Heart left ventricle (tissue), 13 donors: ENCODE measurements around the gene TMEM30B.

Experiments used
- POLR2A ChIP-seq, 2 donors: fragments of 450-650 bp; IDR thresholded peaks; one replicate each; pipeline ENCODE4 v1.6.1; 2017; ENCODE audit warnings: antibody characterized with exemption in 2 of 2, mild to moderate bottlenecking in 2 of 2, moderate library complexity in 2 of 2
- TF ChIP-seq, protein P1 (sequence below), 12 donors: fragments of 200-600 bp; sonication (generic) in 4 of 12; IDR thresholded peaks; one replicate each; pipeline versions ENCODE4 v1.5.0 to v1.8.0; 2018 to 2022; ENCODE audit warnings: antibody characterized with exemption in 12 of 12, mild to moderate bottlenecking in 5 of 12
- donor health status: ischemic (EF 13 %, LVEDD 7.1; RV severe dilation, severe dysfunction).
- donor health status: DM: no; HTN: yes; CAD: no.
- donor health status: DM: no; HTN: no; CAD: no.
- donor health status: ischemic (EF 25% LVEDD 6.9; RV normal size, moderate dysfunction).
- donor health status: ischemic (EF 25% LVEDD 5.7; RV mildly dilated, moderate dysfunction).
- donor health status: ischemic (EF 35%, LVEDD 5.7; RV mildly dilated, moderate dysfunction).
- donor health status: nonischemic (EF 11% LVEDD 7.7; RV severe dilation, severe dysfunction).
- donor health status: DM: yes; HTN: yes; CAD: no.
- donor health status: PGD.
- donor health status: ischemic (EF 29% LVEDD 5.4; RV normal size, mild dysfunction).
- donor health status: nonischemic (EF 23%, LVEDD 6.1; RV moderate dilation, normal function).

DNA sequence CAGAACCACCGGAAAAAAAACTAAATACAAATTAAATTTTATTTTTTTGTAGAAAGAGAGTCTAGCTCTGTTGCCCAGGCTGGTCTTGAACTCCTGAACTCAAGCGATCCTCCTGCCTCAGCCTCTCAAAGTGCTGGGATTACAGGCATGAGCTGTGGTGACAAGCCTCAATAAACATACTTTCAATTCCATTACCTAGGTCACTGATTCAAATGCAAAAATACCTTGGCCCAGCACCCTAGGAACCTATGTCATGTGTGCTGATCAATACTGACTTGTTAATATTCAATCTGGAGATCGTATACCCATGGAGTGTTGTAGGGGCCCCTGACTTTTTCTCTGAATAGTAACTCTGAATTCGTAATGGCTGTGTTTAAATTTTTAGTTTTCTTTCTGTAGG is 7.1 kb upstream of the TMEM30B start:
- no peak for TF ChIP-seq POLR2A (IDR thresholded peaks at IDR 0.05)
- TF ChIP-seq, protein P1, sequence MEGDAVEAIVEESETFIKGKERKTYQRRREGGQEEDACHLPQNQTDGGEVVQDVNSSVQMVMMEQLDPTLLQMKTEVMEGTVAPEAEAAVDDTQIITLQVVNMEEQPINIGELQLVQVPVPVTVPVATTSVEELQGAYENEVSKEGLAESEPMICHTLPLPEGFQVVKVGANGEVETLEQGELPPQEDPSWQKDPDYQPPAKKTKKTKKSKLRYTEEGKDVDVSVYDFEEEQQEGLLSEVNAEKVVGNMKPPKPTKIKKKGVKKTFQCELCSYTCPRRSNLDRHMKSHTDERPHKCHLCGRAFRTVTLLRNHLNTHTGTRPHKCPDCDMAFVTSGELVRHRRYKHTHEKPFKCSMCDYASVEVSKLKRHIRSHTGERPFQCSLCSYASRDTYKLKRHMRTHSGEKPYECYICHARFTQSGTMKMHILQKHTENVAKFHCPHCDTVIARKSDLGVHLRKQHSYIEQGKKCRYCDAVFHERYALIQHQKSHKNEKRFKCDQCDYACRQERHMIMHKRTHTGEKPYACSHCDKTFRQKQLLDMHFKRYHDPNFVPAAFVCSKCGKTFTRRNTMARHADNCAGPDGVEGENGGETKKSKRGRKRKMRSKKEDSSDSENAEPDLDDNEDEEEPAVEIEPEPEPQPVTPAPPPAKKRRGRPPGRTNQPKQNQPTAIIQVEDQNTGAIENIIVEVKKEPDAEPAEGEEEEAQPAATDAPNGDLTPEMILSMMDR (IDR thresholded peaks at IDR 0.05) = no peak
